ENCODE results near the gene ZNF816.
"Not testable (repeated sequence)": the region's sequence is repeated elsewhere in the genome, so short reads cannot be mapped to it uniquely, and the experiment has no call there.

ZNF816 gene

DNA sequence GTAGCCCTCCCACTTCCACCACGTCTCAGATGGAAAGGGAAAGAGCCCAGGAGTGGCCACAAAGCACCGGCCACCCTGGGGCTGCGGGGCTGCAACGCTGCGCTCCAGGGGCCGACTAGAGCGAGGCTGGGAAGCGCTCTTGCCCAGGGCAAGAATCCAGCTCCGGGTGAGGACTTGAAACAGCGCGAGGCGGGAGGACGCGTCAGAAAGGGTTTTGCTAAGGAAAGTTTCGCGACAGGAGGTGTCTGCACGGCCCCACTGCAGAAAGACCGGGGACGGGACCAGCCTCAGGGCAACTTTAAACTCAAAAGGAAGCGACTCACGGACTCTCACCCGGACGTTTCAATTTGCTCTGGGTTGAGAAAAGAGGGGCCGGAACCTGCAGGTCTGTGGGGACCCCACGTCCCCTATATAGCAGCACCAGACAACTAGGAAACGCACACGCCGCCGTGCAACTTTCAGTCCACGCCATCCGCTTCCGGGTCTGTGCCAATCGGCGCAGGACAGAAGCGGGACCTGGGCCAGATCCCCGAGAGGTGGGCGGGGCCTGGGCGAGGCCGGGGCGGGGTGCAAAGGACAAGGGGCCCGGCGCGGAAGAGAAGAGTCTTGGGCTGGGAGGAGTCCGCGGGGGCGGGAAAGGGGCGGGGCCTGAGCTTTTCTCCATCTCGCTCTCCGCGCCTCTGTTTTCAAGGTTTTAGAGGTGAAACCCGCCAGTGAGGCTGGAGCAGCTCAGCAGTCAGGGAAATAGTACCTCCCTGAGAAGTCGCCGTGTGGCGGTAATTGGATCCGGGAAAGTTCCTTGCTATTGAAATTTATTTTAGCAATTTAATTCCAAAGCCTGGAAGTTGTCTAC lies at the start of gene ZNF816:
ZNF816 (minus strand) TSS at position 488 of the 853 bp plus-strand sequence. CDS start 6,792 bp downstream, outside the sequence.
- DNase-seq (ENCODE audit: low read depth): peak; percentile 98

DNA sequence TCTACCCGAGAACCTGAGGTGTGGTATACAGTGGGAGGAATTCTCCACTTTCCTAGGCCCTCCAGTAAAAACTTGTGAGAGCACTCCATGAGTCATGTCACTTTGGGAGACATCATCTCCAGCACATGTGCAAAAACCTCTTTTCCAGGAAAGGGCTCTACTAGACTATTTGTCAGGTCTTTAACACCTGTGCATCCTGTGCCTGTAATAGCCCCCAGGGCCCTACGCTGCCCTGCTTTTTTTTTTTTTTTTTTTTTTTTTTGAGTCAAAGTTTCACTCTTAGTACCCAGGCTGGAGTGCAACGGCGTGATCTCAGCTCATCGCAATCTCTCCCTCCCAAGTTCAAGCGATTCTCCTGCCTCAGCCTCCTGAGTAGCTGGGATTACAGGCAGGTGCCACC lies 49.3 kb upstream of the ZNF816 start:
- no peak for DNase-seq (ENCODE audit: low read depth)

DNA sequence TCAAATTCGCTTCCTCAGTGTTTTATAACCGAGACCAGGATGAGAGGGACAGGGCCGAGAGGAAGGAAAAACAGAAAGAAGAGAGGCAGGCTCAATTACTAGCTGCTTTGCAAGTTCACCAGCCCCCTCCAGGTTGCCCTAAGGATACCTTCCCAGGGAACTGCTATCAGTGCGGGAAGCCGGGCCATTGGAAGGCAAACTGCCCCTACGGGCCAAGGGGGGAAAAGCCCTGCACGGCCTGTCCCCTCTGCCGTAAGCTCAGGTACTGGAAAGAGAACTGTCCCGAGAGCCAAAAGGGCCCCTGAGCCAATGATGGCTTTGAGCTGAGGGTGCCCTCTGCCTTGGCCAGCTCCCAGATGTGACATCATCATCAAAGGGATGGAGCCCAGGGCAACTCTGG lies 47.8 kb upstream of the ZNF816 start:
- DNase-seq (ENCODE audit: low read depth): no peak

DNA sequence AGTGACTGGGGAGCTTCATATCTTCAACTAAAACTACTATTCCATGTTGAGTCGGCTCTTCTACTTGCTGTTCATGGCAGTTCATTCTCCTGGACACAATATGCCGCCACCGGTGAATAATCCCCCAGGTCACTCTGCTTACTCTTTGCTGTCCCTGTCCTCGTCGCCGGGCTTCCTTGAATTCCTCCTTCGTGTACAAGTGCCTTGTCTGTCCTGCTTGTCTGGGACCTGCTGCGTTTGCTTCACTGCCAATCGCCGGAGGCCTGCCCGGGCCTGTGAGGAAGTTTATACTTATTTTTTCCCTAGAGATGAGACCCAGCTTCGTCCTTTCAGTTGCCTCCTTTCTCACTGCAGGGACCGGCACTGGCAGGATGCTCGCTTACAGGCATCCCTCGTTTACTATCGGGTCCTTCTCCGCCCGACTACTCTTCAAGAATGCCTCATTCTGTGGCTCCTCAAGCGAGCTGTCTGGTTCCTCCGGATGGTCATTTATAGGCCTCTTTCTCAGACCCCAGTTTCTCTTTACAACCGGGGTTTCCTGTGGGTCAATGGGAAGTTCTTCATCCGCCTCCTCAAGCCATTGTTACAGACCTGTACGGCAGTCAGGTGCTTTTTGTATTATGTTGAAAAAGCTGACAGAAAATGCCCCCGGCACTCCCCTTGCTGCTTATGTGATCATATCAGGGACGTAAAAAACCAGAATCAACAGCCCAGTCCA lies 45.5 kb upstream of the ZNF816 start:
- no peak for DNase-seq (ENCODE audit: low read depth)

DNA sequence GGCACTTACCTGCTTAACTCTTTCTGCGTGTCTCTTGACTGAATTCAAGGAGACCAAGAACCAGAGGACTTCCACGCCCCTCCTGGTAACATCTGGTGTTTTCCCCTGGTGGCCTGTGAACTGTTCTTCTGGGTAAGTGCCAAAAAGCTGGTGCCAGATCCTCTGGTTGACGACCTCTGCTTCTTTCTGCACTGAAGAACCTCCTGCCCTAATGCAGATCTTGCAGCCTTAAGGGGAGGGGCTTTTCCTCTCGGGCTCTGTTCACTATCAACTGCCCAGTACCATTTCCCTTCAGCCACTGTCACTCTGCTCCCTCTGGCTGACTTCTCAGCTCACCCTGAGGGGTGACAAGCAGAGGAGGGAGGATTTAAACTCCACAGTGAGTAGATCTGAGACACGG lies 44.9 kb upstream of the ZNF816 start:
- DNase-seq (ENCODE audit: low read depth): no peak

DNA sequence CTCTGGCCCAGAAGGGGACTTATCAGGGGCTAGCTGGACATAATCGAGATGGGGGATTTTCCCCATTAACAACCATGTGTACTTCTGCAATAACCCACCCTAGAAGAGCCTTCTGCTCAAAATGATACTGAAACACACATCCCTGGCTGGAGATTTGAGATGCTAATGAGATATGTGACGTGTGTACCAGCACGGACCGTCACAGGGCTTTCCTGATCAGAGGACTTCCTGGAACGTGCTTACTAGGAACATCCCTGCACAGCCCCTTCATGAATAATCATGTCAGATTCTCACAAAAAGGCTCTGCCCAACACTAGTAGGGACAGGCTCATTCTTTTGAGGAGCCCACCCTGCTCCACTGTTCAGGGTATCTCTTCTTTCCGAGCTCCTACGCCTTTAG lies 44.5 kb upstream of the ZNF816 start:
- no peak for DNase-seq (ENCODE audit: low read depth)

DNA sequence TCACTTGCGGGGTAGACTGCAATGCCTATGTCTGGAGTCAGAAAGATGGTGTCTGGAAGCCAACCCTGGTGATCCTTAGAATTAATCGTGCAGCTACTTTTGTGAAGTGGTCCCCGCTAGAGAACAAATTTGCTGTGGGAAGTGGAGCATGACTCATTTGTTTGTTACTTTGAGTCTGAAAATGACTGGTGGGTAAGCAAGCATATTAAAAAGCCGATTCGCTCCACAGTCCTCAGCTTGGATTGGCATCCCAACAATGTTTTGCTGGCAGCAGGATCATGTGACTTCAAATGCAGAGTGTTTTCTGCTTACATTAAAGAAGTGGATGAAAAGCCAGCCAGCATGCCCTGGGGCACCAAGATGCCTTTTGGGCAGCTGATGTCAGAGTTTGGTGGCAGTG lies 41.6 kb upstream of the ZNF816 start:
- DNase-seq (ENCODE audit: low read depth): no peak

DNA sequence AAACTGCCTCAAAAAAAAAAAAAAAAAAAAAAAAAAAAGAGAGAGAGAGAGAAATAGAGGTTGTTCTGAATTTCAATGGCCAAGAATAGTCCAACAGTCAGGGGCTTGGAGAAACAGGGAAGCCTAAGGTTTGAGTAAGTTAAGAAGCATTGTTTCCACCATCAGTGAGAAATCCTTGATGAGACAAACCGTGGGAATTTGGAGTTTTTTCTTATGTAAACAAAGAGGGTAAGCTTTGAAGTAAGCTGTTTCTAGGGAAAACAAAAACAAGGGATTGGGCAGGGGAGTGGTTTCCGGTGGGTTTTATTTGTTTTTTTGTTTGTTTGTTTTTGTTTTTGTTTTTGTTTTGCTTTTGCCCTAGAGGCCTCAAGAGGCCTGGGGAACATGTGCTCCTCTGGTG lies 39.8 kb upstream of the ZNF816 start:
- DNase-seq (ENCODE audit: low read depth): no peak

DNA sequence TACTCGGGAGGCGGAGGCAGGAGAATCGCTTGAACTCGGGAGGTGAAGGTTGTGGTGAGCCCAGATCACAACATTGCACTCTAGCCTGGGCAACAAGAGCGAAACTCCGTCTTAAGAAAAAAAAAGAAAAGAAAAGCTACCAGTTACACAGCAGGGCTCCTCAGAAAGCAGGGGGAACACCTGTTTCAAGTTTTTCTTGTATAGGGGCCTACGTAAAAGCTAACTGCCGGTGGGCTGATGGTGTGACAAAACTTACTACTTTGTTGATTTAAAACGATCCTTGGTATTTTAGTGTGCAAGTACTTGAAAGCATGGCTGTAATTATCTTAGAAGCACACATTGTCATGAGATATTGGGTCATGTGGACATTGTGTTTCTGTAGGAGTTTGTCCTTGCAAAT lies 35.3 kb upstream of the ZNF816 start:
- no peak for DNase-seq (ENCODE audit: low read depth)

DNA sequence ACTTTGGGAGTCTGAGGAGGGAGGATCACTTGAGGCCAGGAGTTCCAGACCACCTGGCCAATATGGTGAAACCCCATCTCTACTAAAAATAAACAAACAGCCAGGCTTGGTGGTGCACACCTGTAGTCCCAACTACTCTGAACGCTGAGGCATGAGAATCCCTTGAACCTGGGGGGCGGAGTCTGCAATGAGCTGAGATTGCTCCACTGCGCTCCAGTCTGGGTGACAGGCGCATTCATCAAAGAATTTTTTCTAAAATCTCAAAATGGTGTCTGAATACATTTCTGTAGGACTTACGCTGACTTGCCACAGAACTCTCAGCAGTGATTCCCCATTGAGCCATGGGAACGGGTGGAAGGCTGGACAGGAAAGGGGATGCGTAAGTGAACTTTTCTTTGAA lies 33.0 kb upstream of the ZNF816 start:
- DNase-seq (ENCODE audit: low read depth): no peak

DNA sequence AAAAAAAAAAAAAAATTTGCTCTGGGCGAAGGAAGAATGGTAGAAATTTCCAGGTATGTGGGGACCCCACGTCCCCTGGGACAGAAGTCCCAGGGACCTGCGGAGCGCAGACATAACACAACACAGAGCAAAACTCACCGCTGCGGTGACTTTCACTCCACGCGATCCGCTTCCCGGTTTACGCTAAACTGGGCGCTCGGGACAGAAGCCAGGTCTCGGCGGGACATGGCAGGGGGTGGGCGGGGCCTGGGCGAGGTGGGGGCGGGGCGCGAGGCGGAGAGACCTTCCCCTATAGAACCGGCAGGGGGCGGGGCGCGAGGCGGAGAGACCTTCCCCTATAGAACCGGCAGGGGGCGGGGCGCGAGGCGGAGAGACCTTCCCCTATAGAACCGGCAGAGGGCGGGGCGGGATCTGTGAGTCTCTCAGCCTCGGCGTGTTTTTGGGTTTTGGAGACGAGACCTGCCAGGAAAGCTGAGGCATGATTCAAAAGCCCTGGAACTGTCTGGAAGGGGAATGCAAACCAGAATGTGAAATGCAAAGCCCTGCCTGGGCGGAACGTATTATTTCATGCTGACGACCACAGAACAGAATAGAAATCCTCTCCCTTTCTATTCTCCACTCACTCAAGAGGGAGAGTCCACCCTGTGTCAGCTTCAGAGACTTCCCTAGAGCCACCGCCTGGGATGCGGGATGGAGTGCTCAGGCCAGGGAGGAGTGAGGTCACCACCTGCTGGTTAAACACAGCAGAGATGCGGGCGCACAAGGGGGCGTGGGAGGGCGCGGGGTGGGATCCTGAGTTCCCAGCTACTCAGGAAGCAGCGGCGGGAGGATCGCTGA lies 30.9 kb upstream of the ZNF816 start:
- peak; percentile 65 for DNase-seq (ENCODE audit: low read depth)

DNA sequence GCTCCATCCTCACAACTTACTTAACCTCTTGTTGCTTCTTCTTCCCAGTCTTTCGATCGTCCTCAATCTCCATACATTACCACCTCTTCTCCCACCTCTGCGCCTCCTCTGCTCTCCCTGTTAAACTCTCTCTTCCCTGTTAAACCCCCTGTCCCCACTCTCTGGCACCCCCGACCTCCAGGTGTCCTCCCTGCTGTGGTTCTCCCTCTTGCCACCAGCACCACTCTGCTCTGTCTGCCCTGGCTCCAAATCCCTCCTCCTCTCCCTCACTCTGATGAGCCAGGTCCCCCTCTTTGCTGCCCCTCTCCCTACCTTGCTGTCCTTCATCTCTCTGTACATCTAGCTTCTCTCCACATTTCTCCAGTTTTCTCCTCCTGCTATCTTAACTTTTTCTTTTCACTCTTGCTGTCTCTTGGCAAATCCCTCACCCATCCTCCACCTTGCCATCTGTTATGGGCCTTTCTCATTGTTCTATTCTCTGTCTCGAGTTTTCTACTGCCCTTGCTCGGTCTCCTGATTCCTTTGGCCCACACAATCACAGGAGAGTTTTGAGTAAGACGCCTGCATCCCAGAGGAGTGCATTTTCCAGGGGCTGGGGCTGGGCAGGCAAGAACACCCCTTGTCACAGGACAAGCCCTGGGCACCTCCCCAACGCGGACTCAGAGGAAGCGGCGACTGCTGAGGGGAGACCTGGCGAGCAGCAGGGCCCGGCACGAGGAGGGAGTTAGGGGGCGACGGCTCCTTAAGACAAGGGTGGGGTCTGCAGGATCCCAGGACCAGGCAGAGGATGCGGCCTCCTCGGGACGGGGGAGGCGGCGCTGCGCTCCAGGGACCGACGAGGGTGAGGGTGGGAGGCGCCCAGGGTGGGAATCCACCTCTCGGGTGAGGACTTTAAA lies 29.7 kb upstream of the ZNF816 start:
- DNase-seq (ENCODE audit: low read depth): no peak

DNA sequence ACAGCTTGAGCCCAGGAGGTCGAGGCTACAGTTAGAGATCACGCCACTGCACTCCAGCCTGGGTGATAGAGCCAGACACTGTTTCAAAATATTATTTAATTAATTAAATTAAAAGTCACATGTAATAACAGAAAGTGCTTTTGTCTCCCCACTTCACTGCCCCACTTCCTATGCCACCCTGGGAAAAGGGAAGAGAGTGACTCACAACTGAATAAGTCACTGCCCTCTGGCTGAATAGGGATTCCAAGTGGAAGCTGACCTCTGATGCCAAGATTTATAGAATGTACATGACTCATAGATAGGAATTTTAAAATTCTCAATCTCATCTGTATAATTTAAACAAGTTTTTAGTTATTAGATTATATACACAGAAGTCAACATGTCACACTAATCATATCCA lies 28.8 kb upstream of the ZNF816 start:
- DNase-seq (ENCODE audit: low read depth): no peak

DNA sequence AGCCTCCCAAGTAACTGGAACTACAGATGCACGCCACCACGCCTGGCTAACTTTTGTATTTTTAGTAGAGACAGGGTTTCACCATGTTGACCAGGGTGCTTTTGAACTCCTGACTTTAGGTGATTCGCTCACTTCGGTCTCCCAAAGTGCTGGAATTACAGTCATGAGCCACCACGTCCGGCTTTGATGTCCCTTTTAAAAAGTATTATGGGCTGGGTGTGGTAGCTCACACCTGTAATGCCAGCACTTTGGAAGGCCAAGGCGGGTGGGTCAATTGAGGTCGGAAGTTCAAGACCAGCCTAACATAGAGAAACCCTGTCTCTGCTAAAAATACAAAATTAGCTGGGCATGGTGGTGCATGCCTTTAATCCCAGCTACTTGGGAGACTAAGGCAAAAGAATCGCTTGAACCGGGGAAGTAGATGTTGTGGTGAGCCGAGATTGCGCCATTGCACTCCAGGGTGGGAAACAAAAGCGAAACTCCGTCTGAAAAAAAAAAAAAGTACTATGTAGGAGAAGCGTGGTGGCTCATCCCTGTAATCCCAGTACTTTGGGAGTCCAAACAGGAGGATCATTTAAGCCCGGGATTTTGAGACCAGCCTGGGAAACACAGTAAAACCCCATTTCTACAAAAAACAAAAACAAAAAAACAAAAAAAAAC lies 28.2 kb upstream of the ZNF816 start:
- DNase-seq (ENCODE audit: low read depth): no peak

DNA sequence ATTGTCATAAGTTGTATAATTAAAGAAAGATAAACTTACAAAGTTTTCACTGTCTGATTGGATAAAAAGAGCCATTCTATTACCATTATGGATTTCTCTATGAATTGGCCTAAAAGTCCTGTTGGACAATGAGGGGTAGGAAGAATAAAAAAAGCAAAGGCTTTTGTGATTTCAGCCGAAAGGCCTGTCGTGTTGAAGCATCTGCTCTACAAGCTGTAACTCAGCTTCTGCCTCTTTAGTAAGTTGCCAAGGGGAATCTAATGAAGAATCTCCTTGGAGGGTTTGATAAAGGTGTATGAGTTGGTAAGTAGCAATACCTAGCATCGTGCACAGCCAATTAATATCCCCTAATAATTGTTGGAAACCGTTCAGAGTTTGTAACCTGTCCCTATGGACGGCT lies 25.8 kb upstream of the ZNF816 start:
- no peak for DNase-seq (ENCODE audit: low read depth)

DNA sequence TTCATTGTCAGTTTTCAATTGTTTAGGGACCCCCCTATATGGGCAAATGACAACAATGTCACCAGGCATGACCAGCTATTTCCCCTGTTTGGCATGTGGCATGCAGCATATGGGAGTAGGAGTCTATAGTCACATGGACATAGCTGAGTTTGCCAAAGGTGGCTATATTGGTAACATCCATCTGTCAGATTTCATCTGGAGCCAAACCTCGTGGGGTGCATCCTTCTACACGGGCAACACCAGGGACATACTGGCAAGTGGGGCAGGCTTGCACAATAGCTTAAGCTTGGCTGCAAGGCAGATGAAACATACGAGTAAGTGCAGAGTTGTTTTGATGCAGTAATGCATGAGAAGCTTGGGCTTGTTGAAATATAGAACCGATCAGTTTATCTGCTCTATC lies 24.5 kb upstream of the ZNF816 start:
- DNase-seq (ENCODE audit: low read depth): no peak

DNA sequence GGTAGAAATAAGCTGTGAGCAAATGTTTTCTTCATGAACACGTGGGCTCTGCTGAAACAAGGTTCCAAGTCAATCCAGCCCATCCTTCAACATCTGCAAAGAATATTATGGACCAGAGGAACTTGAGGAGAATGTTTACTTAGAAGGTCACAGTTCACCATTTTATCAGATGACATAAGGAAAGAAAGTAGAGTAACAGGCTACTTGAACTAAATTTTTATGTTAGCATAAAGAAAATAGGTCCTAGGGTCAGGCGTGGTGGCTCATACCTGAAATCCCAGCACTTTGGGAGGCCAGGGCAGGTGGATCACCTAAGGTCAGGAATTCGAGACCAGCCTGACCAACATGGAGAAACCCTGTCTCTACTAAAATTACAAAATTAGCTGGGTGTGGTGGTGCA lies 20.5 kb upstream of the ZNF816 start:
- not testable (repeated sequence) for DNase-seq (ENCODE audit: low read depth)

DNA sequence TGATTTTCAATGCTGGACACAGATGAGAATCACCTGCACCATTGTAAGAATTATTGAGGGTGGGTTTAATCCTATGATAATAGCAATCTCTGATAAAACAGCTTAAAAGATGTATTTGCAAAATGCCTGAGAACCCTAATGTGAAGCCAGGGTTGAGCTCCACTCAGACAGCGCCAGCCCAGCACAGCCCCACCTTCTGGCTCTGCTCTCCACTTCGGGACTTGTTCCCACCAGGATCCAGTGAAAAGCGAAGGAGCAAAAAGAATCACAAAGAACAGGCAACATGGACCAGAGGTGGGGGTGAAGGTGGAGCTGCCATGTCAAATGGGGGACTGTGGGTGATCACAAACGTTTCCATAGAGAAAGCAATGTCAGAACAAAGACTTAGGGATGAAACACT lies 18.6 kb upstream of the ZNF816 start:
- no peak for DNase-seq (ENCODE audit: low read depth)

DNA sequence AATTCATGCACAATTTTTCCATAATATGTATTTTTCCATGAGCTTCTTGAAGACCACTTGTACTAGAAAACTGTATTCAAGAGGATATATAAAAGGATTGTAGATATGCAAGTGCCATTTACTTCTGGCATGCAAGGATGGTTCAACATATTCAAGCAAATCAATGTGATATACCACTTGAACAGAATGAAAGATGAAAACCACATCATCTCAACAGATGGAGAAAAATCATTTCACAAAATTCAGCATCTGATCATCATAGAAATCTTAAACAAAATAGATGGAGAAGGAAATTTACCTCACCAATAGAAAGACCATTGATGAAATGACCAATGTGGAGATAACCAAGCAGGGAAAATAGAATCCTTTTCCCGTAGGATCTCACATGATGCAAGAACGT lies 5.1 kb upstream of the ZNF816 start:
- no peak for DNase-seq (ENCODE audit: low read depth)

DNA sequence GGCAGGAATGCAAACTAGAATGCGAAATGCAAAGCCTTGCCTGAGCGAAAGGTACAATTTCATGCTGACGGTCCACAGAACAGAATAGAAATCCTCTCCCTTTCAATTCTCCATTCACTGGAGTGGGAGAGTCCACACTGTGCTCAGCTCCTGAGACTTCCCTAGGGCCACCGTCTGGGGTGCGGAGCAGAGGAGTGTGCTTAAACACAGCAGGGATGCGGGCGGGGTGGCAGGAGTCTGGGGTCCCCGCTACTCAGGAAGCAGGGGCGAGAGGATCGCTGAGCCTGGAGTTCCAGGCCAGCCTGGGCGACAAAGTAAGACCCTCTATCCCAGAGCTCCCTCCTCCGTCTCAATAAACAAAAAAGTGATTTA lies 552 bp upstream of the ZNF816 start:
- DNase-seq (ENCODE audit: low read depth): no peak

DNA sequence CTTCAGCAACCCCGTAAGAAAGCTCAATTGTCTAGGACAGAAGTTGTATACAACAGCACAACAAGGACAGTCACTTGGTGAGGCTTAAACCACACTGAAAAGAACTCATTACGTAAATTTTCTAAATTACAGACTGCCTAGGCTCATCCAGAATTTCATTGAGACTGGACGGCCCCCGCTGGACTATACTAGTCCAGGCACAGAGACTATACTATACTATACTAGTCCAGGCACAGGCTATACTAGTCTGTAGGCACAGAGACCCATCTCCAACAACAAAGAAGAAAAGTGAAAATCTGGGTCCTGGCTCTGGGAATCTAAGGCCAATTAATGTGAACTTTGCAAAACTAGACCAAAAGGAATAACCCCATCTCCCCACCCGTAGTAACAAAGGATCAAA lies 700 bp downstream of the ZNF816 start:
- no peak for DNase-seq (ENCODE audit: low read depth)
